Tongue (tissue), 2 donors: ENCODE data around the gene PHLDB2. TPM values are rescaled to one million over a fixed set of nuclear protein-coding genes. Genes with fewer than 3 reads are reported as not detected.
"Not testable (repeated sequence)": the region's sequence is repeated elsewhere in the genome, so short reads cannot be mapped to it uniquely, and the experiment has no call there.

ENCODE experiments used
- DNase-seq: peaks from one replicate; pipeline ENCODE4 v3.0.0-alpha.2; 2015
- total RNA-seq: library from RNA; depleted of rRNA; stranded (reverse); fragments of >200 nt; gene quantifications from one replicate; pipeline ENCODE4 v1.2.3, GENCODE V29; 2014

Gene PHLDB2
- 64.4 TPM for total RNA-seq

DNA sequence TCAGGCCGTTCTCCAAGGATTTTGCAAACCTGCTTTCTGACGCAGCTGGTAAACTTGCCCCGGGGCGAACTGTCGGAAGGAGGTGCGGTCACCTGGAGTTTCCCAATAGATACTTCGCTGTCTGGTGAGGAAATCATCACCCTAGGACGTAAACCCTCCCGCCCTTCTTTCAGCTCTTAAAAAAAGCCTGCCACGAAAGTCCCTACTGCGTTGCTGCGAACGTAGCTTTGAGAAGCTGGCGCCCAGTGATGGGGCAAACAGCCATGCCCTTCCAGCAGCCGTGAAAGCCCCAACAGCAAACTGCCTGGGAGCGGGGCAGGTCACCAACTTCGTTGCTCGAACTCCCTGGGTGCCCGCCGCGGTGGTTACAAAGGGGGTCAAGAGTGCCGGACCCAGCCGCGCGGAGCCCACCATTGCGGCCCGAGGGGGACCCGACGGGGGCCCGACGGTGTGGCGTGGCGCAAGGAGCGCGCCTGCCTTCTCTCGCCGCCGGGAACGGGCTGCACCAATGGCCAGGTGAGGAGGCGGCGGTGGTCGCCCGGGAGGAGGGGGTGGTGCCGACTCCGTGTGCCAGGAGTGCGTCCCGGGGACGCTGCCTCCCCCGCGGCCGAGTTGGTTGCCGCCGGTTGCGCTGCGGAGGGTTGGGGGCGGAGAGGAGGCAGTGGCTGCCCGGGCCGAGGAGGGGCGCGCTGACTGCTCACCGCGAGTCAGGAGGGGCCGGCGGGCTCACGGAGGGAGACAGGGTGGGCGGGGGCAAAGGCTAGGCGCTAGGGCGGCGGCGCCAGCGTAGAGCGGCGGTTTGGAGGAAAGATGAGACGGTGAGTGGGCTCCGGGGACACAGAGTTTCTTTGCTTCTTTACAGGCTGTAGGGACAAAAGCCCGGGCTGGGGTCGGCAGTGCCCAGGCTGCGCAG, at the start of gene PHLDB2:
Gene PHLDB2 (plus strand): TSS at position 205 of the 913 bp plus-strand sequence. CDS start 24,813 bp downstream, outside the sequence.
- peak; percentile 92 for DNase-seq

DNA sequence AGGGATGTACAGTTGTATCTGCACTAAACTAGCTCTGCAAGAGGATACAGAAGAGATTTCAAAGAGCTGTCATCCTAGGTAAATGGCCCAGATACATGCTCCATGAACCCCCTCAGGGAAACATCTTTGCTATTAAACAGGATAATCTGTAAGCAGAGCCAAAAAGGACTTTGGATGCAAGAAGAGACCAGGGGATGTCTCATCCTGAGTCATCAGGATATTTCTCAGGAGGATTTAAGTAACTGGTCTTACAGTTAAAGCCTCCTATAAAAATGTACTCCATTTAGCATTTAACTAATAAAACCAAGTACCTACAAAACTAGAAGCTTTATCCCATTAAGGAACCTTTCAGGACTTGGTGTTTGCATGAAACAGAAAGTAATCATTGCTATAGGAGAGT, 48.2 kb upstream of the PHLDB2 start:
- DNase-seq = no peak

DNA sequence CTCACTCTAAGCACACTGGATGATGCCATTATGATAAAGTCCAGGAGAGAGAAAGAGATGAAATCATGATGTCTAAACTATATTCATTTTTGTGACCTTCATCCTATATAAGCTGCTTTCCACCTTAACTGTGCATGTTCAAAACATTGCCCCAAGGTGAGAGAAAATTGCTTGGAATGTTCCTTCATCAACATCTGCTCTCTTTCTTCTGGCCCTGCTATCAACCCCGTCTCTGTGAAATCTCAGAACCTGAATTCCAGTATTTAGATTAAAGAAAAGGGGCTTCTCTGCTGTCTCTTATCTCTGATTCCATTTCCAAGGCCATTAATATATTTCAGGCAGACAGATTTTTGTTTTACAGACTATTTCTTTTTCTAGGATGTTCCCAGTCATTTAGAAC, 47.3 kb upstream of the PHLDB2 start:
- no peak for DNase-seq

DNA sequence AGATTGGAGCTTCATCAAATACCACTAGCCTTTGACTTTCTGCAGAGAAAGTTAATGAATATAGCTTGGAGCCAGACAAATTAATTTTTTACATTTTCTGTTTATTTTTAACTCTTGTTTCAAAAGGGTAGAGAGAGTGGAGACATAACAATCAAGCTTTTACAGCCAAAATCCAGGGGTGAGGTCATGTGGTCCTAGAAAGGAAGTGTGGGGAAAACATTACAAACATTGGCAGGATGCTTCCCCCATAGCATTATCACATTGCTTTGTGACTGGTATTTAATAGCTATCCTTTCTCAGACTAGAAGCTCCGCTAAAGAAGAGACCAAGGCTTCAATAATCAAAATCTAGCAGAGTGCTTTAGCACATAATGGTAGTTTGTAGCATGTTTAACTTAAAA, 46.4 kb upstream of the PHLDB2 start:
- no peak for DNase-seq

DNA sequence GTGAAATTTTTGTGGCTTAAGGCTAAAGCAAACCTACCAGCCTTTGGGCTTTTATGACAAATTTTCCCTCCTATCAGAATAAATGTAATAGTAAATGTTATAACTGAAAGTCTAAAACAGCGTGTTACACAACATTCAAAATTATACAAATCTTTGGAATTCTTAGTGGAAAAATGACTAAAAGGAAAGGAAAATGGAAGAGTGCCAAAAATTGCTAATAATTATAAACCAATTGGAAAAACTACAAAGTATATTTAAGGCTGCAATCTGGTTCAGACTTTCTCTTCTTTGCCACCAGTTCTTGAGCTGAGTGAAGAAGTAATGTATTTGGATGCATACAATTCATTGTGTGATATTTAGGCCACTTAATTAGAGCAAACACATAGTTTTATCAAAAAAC, 45.6 kb upstream of the PHLDB2 start:
- DNase-seq = no peak

DNA sequence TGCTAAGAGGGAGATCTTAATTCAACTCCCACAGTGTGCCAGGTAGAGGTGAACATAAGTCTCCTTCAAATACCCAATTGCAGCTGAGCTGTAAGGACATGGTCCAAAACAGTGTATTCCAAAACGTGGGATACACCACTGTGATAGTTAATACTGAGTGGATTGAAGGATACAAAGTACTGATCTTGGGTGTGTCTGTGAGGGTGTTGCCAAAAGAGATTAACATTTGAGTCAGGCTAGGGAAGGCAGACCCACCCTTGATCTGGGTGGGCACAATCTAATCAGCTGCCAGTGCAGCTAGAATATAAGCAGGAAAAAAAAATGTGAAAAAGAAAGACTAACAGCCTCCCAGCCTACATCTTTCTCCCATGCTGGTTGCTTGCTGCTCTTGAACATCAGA, 45.1 kb upstream of the PHLDB2 start:
- DNase-seq = no peak

DNA sequence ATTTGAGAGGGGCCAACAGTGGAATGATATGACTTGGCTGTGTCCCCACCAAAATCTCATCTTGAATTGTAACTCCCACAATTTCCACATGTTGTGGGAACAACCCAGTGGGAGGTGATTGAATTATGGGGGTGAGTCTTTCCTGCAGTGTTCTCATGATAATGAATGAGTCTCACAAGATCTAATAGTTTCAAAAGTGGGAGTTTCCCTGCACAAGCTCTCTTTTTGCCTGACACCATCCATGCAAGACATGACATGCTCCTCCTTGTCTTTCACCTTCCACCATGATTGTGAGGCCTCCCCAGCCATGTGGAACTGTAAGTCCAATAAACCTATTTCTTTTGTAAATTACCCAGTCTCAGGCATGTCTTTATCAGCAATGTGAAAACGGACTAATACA, 42.3 kb upstream of the PHLDB2 start:
- not testable (repeated sequence) for DNase-seq

DNA sequence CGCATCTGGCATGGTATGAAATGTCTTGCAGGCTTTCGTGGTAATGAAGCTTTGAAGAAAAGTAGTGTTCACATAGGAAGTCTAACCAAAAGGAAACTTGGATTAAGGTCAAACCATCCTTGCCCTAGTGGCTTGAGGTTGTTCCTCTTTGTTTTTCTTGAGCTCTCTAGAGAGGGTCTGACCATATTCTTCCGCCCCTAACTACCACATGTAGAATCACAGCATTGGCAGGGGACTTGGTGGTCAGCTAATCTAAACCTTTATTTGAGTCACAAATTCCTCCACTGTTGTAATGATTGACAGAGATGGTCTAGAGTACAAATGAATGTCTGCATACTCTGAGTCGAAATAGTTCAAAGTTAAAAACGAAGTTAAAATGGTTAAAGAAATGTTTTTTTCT, 39.1 kb upstream of the PHLDB2 start:
- DNase-seq = no peak

DNA sequence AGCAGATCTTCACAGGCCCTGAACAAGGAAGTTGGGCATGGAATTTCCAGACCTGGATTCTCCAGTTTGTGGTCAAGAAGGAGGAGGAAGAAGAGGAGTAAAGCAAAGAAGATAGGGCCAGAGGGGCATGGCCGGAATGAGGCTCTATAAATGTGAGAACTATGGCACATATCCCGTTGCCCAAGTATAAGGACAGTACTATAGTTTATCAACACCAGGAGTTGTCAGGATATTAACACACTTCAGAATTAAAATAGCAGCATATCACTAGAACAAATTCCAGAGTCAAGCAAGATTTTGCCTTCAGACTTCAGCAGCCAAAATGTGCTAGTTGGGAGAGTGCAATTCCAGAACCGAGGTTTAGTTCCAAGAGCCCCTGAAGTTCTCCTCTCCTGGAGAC, 38.4 kb upstream of the PHLDB2 start:
- no peak for DNase-seq

DNA sequence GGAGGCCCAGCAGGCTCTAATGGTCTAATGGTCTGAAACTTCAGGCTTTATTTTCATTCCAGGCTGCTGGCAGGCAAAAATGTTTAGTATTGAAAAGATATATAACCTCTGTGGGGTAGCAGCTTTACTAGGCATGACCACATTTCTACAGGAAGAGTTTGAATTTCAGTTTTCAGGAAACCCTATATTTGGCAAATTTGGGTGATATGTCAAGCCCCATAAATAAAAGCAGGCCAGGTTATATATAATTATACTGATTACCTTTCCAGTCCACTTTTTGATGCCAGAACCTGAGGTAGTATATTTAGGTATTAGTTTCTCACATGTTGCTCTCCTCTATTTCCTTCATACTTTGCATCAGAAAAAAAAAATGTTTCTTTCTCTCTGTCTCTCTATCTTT, 37.2 kb upstream of the PHLDB2 start:
- no peak for DNase-seq

DNA sequence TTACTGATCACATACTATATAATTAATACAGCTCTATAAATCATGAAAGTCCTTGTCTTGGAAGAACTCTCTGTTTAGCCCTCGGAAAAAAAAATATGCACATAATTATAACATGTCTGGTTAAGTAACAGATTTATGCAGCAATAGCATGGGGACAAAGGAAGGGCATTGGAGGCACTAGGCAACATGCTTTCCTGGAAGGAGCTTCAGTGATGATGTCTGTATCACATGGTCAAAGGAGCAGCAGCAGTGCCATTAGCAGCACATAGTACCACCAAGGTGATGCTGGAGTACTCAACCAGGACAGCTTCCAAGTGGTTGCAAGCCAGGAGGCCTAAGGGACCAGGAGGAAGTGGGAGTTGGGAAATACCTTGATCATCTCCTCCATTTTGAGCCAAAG, 36.3 kb upstream of the PHLDB2 start:
- DNase-seq = no peak

DNA sequence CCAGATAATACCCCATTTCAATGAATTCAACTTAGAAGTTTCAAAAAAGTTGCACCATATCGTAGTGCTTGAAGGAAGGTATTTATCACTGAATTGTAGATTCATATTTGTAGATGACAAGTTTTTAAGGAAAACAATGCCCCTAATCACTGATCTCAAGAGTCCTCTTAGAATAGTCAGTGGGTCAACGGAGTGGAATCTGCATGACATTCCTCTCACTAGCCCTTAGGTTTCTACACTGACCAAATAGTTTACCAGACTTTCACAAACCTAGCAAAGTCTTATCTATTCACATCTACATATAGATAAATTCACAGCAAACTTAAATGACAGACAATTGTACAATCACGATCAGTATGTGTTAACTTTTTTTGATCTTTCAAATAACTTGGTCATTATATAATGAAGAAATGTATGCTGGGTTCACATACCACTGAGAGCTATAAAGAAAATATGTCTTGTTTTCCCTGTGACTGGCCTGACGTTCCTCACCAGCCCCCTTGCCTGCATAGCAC, 35.7 kb upstream of the PHLDB2 start:
- no peak for DNase-seq

DNA sequence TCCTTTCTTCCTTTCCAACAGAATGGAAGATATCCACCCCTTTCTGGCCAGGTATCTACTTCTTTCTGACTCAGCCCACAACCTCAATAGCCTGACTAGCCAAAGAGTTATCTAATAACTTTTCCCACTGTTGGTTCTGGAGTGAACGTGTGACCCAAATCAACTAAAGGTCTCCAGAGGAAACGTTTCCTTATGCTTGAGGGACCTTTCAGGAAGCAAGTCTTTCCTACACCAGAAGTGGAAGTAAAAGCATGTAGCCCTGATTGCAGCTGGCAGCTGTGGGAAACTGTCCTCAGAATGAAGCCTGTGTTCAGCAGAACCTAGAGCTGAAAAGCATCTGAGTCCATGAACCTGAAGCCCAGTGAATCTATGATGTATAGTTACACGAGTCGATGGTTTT, 34.7 kb upstream of the PHLDB2 start:
- no peak for DNase-seq

DNA sequence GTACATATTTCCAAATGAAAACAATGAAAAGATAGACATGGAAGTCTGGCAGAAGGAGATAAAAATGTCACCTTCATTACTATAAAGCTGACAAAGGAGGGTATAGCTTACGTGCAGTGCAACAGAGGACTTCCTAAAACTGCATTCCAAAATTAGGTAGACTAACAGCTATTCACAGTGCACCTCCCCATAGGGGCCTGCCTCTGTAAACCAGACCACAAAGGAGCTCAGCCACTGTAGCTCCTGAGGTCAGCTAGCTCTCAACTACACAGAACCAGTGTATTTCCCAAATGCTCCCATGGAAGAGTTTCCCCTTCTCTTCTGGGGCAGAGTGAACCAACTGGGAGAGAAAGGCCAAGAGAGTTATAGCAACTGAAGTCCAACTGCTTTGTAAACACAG, 31.2 kb upstream of the PHLDB2 start:
- DNase-seq = no peak

DNA sequence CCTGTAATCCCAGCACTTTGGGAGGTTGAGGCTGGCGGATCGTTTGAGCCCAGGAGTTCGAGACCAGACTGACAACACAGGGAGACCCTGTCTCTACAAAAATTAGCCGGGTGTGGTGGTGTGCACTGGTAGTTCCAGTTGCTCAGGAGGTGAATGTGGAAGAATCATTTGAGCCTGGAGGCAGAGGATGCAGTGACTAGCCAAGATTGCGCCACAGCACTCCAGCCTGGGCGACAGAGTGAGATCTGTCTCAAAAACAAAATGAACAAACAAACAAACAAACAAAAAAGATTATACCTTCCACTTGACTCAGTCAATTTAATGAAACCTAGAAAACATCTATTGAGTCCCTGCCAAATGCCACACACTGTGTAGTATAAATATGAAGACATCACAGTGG, 30.5 kb upstream of the PHLDB2 start:
- DNase-seq = no peak

DNA sequence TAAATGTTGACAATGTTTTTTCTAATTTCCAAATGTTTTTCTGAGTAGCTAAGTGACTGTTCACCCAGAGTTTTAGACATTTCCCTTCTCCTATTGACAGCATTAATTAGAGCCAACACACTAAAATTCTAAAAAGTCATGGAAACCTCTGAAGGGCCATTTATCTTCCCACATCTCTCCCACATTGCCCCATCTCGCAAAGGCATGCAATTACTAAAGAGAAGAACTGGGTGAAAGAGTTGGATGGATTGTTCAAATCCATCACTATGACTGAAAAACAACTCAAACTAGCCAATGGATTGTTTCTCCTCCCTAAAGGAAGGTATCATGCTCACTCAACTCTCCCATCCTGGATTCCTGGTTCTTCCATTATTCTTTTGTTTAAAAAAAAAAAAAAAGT, 30.0 kb upstream of the PHLDB2 start:
- DNase-seq = no peak

DNA sequence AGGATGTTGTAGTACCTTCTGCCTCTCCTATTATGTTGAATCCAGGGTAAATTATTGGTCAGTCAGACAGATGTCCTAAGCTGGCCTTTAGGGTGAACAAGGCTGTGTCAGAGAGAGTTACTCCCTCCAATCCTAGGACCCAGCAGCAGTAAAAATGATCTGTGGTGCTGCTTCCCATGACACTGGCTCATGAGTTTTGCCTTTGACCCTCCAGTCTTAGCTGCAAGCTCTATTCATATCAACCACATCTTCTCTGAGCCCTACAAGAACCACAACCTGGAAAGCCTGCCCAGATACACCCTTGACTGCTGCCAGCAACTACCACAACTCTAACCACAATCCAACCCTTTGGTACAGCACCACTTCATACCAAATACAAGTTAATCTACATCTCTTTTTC, 27.2 kb upstream of the PHLDB2 start:
- no peak for DNase-seq

DNA sequence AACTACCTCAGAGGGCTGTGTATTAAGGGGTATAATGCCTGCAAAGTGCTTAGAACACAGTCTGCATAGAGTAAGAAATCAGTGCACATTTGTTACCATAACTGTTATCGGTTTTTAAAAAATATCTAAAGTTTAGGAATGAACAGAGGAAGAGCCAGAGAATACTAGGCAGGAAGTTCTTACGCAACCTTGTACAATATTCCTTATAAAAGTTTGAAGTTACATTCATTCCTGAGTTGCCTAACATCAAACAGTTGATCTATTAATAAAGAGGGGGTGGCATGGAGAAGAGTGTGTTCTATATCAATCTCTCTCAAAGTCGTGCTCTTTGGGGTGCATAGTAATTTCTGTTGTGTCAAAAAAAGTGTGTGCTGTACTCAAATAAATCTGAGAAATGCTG, 22.0 kb upstream of the PHLDB2 start:
- no peak for DNase-seq

DNA sequence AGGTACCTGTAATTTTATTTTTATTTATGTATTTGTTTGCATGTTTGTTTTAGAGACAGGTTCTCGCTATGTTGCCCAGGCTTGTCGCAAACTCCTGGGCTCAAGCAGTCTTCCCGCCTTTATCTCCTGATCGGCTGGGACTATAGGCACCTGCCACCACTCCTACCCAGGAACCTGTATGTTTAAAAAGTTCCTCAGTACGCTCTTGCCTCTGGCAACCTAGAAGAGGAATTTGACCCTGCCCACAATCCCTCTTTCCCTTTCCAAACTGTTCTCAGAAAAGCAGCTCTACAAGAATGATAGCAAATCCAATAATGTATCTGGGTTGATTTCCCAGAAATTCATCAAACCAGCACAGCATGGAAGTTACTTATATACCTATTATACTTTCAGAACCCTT, 20.9 kb upstream of the PHLDB2 start:
- no peak for DNase-seq

DNA sequence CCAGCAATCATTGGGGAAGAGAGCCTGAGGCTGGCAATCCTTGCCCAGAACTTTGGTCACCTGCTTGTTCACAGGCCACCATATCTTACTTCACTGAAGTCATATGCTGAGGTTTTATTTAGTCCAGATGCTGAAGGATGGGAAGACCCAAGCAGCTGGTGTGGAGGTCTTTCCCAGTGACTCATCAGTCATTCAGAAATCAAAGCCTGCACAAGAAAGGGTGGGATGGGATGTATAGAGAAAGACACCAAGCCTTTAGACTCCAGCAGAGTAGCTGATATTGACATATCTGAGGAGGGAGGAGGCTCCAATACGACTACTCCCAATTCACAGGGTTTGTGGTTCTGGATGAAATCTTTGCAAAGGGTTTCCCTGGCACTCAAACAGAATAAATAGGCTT, 13.0 kb upstream of the PHLDB2 start:
- DNase-seq = no peak

DNA sequence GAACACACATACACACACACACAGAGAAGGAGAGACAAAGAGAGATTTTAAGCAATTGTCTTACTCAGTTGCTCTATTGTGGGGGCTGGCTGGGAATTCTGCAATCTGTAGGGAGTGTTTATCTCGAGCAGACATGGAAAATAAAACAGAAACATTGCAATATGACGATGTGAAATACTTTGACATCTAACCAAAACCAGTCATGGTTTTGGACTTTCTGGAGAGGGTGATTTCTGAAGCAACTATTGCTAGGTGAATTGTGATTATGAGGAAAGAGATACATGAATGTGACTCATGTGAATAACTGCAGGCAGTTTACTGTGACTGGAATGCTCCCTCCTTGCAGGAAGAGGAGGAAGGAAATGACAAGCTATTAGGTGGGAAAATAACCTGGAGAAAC, 12.3 kb upstream of the PHLDB2 start:
- DNase-seq = no peak

DNA sequence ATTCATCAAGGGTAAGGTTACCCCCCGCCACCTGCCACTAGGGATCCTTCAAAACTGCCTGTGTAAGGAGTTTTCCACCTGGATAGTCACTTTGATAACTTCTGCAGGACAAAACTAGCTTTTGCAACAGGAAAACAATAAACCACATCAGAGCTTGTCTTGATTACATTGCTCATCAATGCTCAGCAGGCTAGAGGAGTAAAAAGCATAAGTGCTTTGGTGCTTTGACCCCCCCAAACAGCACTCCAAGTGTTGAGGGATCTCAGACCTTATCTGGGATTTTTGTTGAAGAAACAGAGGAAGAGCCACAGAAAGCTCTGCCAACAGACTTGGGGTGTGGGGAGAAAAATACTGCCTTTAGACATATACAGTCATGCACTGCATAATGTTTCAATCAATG, 10.8 kb upstream of the PHLDB2 start:
- DNase-seq = no peak

DNA sequence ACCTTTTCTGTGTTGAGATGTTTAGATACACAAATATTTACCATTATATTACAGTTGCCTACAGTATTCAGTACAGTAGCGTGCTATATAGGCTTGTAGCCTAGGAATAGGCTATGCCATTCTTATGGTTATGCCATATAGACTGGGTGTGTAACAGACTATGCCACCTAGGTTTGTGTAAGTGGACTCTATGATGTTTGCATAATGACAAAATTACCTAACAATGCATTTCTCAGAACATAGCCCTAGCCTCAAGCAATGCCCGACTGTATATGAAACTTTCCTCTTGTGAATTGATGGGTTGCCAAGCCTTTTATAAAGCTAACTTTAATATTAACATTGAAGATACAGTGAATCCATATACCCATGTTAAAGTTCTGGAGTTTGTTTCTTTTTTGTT, 10.3 kb upstream of the PHLDB2 start:
- no peak for DNase-seq

DNA sequence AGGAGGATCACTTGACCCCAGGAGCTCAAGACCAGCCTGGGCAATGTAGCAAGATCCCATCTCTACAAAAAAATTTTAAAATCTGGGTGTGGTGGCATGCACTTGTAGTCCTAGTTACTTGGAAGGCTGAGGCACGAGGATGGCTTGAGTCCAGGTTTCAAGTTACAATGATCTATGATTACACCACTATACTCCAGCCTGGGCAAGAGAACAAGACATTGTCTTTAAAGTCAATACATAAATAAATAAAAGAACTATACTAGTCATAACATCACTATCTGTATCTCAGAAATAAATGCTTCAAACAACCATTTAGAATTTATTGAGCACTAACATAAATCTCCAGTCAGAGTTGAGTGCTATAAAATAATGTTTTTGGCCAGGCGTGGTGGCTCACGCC, 8.5 kb upstream of the PHLDB2 start:
- no peak for DNase-seq
